Tibial artery (tissue), 4 donors: ENCODE data around the gene TBCD.
A peak's percentile ranks its signal among the peaks of the same experiment; 100 is the strongest.

ENCODE experiments used
- DNase-seq, 2 donors: peaks; one replicate each; pipeline ENCODE4 v3.0.0-alpha.2; 2019
- H3K27ac ChIP-seq, 2 donors: fragments of 200-600 bp; sonication (generic) in 1 of 2; 1 replicate in 1 of 2; 2 replicates in 1 of 2; pipeline ENCODE4 v1.5.1; 2018 to 2019; ENCODE audit warnings: mild to moderate bottlenecking in 1 of 2
- H3K27me3 ChIP-seq, 2 donors: fragments of 200-600 bp; sonication (generic) in 1 of 2; one replicate each; pipeline versions ENCODE4 v1.5.1 to v1.6.0; 2016 to 2019
- H3K36me3 ChIP-seq, 3 donors: fragments of 200-600 bp; sonication (generic) in 2 of 3; one replicate each; pipeline ENCODE4 v1.5.1; 2016 to 2019; ENCODE audit warnings: mild to moderate bottlenecking in 2 of 3
- H3K4me1 ChIP-seq, 4 donors: fragments of 200-600 bp; sonication (generic) in 2 of 4; 1 replicate in 3 of 4; 2 replicates in 1 of 4; pipeline ENCODE4 v1.5.1; 2016 to 2019
- H3K4me3 ChIP-seq, 2 donors: fragments of 200-600 bp; sonication (generic) in 1 of 2; 1 replicate in 1 of 2; 2 replicates in 1 of 2; pipeline ENCODE4 v1.5.1; 2018 to 2019; ENCODE audit warnings: mild to moderate bottlenecking in 2 of 2
- H3K9me3 ChIP-seq, 3 donors: fragments of 200-600 bp; sonication (generic) in 1 of 3; one replicate each; pipeline ENCODE4 v1.5.1; 2016 to 2019
- CTCF ChIP-seq, 2 experiments: fragments of 200-600 bp in 1 of 2; fragments of 450-650 bp in 1 of 2; IDR thresholded peaks; one replicate each; pipeline ENCODE4 v1.5.1; 2017 to 2019; ENCODE audit warnings: antibody characterized with exemption in 2 of 2, mild to moderate bottlenecking in 1 of 2, moderate library complexity in 1 of 2
- intact Hi-C: fragments of 100-400 bp; cut with DNase I; formaldehyde crosslinking; loops from one replicate; pipeline ENCODE4 v1.15.0; 2023; ENCODE audit warnings: low total_unique reads

The TBCD gene

GRCh38 chr17:82947051-82947991 is 195.5 kb downstream of the TBCD start:
- Histone ChIP-seq H3K27ac (no peak overlapping the region), H3K27me3 (no peaks in the 10 kb centered on the region), H3K9me3 (peaks cover 0 to 36% (median 30%) of the 10 kb centered on the region in 3 donors), H3K4me1 (no peaks in the 10 kb centered on the region), H3K36me3 (peaks cover 24 to 44% (median 31%) of the 10 kb centered on the region in 3 donors), H3K4me3 (no peak overlapping the region)
- intact Hi-C loops = no loop called here
- no peak for TF ChIP-seq CTCF (IDR thresholded peaks at IDR 0.05)
- DNase-seq = peak in 1 of 2 donors; percentile 50

DNA sequence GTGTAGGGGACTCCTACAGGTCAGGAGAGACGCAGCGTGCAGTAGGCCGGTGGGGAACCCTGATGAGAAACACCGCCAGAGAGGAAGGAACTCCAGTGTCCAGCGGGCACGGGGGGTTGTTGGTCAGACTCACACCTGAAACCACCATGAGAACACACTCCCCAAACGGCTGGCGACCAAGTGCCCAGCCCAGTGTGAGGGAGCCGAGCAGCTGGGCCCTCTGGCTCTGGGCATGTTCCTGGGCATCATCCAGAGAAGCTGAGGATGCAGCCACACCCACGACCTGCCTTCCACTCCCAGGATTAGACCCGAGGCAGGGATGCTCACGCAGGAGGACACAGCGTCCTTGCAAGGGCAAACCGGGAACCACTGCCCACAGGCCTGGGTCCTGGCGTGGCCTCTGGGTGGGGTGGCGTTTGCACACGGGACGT is 196.2 kb downstream of the TBCD start:
- DNase-seq = peak in 1 of 2 donors; percentile 42
- no peaks in the 10 kb centered on the region for H3K4me1 ChIP-seq
- H3K9me3 ChIP-seq = peaks cover 0 to 41% (median 30%) of the 10 kb centered on the region in 3 donors
- H3K27ac ChIP-seq = no peak overlapping the region
- H3K27me3 ChIP-seq = no peaks in the 10 kb centered on the region
- no peak overlapping the region for H3K4me3 ChIP-seq
- no peak for TF ChIP-seq CTCF (IDR thresholded peaks at IDR 0.05)
- peaks cover 16 to 37% (median 23%) of the 10 kb centered on the region in 3 donors for H3K36me3 ChIP-seq
- intact Hi-C loops = no loop called here

- TF ChIP-seq CTCF (IDR thresholded peaks at IDR 0.05) = no peak
- H3K36me3 ChIP-seq = peaks cover 8 to 28% (median 14%) of the 10 kb centered on the region in 3 donors
- intact Hi-C loops = no loop called here
- H3K27ac ChIP-seq = no peak overlapping the region
- no peak overlapping the region for H3K4me3 ChIP-seq
- peak in 1 of 2 donors; percentile 4 for DNase-seq
- no peaks in the 10 kb centered on the region for H3K27me3 ChIP-seq
- peaks cover 0 to 42% (median 22%) of the 10 kb centered on the region in 3 donors for H3K9me3 ChIP-seq
- H3K4me1 ChIP-seq = no peaks in the 10 kb centered on the region
These were observed 197.1 kb downstream of the TBCD start for GRCh38 chr17:82948957-82949356.

- Histone ChIP-seq H3K4me1 (no peaks in the 10 kb centered on the region), H3K9me3 (peaks cover 0 to 42% (median 20%) of the 10 kb centered on the region in 3 donors), H3K36me3 (peaks cover 4 to 24% (median 10%) of the 10 kb centered on the region in 3 donors), H3K4me3 (no peak overlapping the region), H3K27me3 (no peaks in the 10 kb centered on the region), H3K27ac (no peak overlapping the region)
- intact Hi-C loops = no loop called here
- DNase-seq = peak; percentile 12 to 44
- no peak for TF ChIP-seq CTCF (IDR thresholded peaks at IDR 0.05)
These were observed 197.5 kb downstream of the TBCD start for GRCh38 chr17:82949361-82949760.

DNA sequence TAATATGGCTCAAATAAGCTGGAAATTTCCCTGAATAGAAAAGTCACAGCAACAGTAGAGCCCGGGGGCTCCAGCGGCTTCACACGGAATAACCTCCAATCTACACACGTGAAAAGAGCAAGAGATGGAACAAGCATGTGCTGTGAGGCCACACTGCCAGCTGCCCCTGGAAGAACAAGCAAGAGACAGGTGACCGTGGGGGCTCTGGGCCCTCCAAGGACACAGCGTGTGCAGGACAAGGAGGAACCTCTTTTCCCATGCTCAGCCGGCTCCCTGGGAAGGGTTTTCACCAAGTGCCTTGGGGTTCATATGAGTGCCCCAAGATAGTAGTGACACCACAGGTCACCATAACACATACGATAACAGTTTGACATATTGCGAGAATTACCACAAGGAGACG is 198.1 kb downstream of the TBCD start:
- Histone ChIP-seq H3K27ac (no peak overlapping the region), H3K36me3 (peaks cover 0 to 18% (median 5%) of the 10 kb centered on the region in 3 donors), H3K4me3 (no peak overlapping the region), H3K4me1 (no peaks in the 10 kb centered on the region), H3K9me3 (peaks cover 0 to 38% (median 14%) of the 10 kb centered on the region in 3 donors), H3K27me3 (no peaks in the 10 kb centered on the region)
- TF ChIP-seq CTCF (IDR thresholded peaks at IDR 0.05) = no peak
- intact Hi-C loops = no loop called here
- peak; percentile 9 to 31 for DNase-seq
